K562 (cell line): ENCODE results near the gene COQ8A.

Experiments
- POLR2A ChIP-seq: fragments of 450-650 bp; conservative IDR thresholded peaks from 2 replicates; pipeline ENCODE4 v1.6.1; 2016
- ZNF584 ChIP-seq: fragments of 200-800 bp; sonication (Bioruptor generic); IDR thresholded peaks from 2 replicates; pipeline ENCODE4 v1.6.1; 2016; ENCODE audit warnings: low read depth, mild to moderate bottlenecking, missing genetic modification characterization, missing compliant biosample characterization

GRCh38 chr1:226948996-226949395, 8.9 kb downstream of the COQ8A start:
- TF ChIP-seq ZNF584 (CRISPR knock-in tag) (no peak), POLR2A (no peak)
